ENCODE measurements around the gene DNAJB11.
"Not testable (repeated sequence)": the region's sequence is repeated elsewhere in the genome, so short reads cannot be mapped to it uniquely, and the experiment has no call there.

Gene DNAJB11

GRCh38 chr3:186570096-186570940 lies at the start of gene DNAJB11:
Gene DNAJB11 (plus strand): TSS chr3:186570720. CDS start chr3:186570898, 178 bp downstream.
- DNase-seq (ENCODE audit: low read depth in 2 of 2): peak; percentile 88 to 90

GRCh38 chr3:186520957-186521842 lies 49.3 kb upstream of the DNAJB11 start:
- no peak for DNase-seq (ENCODE audit: low read depth in 2 of 2)

- no peak for DNase-seq (ENCODE audit: low read depth in 2 of 2)
Observed at GRCh38 chr3:186523022-186523421, 47.5 kb upstream of the DNAJB11 start.

GRCh38 chr3:186523434-186523833 lies 47.1 kb upstream of the DNAJB11 start:
- no peak for DNase-seq (ENCODE audit: low read depth in 2 of 2)

- DNase-seq (ENCODE audit: low read depth in 2 of 2): no peak
Observed at GRCh38 chr3:186524616-186525015, 45.9 kb upstream of the DNAJB11 start.

- no peak for DNase-seq (ENCODE audit: low read depth in 2 of 2)
Observed at GRCh38 chr3:186525369-186526255, 44.9 kb upstream of the DNAJB11 start.

- no peak for DNase-seq (ENCODE audit: low read depth in 2 of 2)
Observed at GRCh38 chr3:186526256-186526606, 44.3 kb upstream of the DNAJB11 start.

GRCh38 chr3:186529201-186529999 lies 41.1 kb upstream of the DNAJB11 start:
- no peak for DNase-seq (ENCODE audit: low read depth in 2 of 2)

GRCh38 chr3:186530415-186530814 lies 40.1 kb upstream of the DNAJB11 start:
- no peak for DNase-seq (ENCODE audit: low read depth in 2 of 2)

- not testable (repeated sequence) for DNase-seq (ENCODE audit: low read depth in 2 of 2)
Observed at GRCh38 chr3:186531694-186532093, 38.8 kb upstream of the DNAJB11 start.

GRCh38 chr3:186532598-186533072 lies 37.9 kb upstream of the DNAJB11 start:
- no peak for DNase-seq (ENCODE audit: low read depth in 2 of 2)

GRCh38 chr3:186534113-186534669 lies 36.3 kb upstream of the DNAJB11 start:
- no peak for DNase-seq (ENCODE audit: low read depth in 2 of 2)

- no peak for DNase-seq (ENCODE audit: low read depth in 2 of 2)
Observed at GRCh38 chr3:186536883-186537844, 33.4 kb upstream of the DNAJB11 start.

- no peak for DNase-seq (ENCODE audit: low read depth in 2 of 2)
Observed at GRCh38 chr3:186538779-186539178, 31.7 kb upstream of the DNAJB11 start.

- DNase-seq (ENCODE audit: low read depth in 2 of 2): peak; percentile 63 to 65
Observed at GRCh38 chr3:186540221-186540834, 30.2 kb upstream of the DNAJB11 start.

GRCh38 chr3:186540835-186541226 lies 29.7 kb upstream of the DNAJB11 start:
- no peak for DNase-seq (ENCODE audit: low read depth in 2 of 2)

GRCh38 chr3:186544281-186544680 lies 26.2 kb upstream of the DNAJB11 start, which contains the start of gene CRYGS:
Gene CRYGS (minus strand): TSS chr3:186544380. CDS start chr3:186544326, 54 bp downstream.
- no peak for DNase-seq (ENCODE audit: low read depth in 2 of 2)

- no peak for DNase-seq (ENCODE audit: low read depth in 2 of 2)
Observed at GRCh38 chr3:186549497-186549896, 21.0 kb upstream of the DNAJB11 start.

GRCh38 chr3:186551387-186551786 lies 19.1 kb upstream of the DNAJB11 start:
- no peak for DNase-seq (ENCODE audit: low read depth in 2 of 2)

All from stimulated activated CD4-positive, alpha-beta T cell treated with anti-CD3 and anti-CD28 coated beads, Interleukin-1b, Interleukin-23, amount 100 ng/mL, for 1 hour (primary cell).